Panc1 (cell line): ENCODE data around the gene TMEM52.

ENCODE experiments used
- CTCF ChIP-seq: fragments of 450-650 bp; IDR thresholded peaks from 2 replicates; pipeline ENCODE4 v1.5.1; 2017; ENCODE audit warnings: mild to moderate bottlenecking
- SIN3A ChIP-seq: IDR thresholded peaks from 2 replicates; pipeline ENCODE4 v1.6.1; 2012; ENCODE audit warnings: low read depth, mild to moderate bottlenecking, low read length, moderate library complexity, borderline replicate concordance; ENCODE audit not compliant: insufficient read depth

DNA sequence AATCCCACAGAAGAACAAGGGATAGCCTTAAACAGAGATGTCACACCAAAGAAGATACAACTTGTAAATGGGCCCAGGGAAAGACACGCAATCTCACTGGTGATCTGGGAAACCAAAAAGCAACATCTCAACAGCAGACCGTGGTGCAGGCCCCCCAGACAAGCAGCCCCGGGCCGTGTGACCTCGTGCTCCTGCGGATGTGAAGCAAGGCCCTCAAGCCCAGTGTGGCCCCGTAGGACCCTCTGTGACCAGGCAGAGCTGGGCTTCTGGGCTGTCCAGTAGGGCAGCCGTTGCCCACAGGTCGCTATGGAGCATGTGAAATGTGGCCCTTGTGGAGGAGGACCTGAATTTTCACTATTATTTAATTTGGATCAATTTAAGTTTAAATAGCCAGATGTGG, 34.9 kb upstream of the TMEM52 start:
- TF ChIP-seq CTCF = no peak
- TF ChIP-seq SIN3A = no peak
